Measurements from ENCODE around the gene KIF19.

Gene KIF19

GRCh38 chr17:74389084-74389753, 63.2 kb downstream of the KIF19 start:
- peaks cover 39% of the 10 kb centered on the region for H3K27me3 Mint-ChIP-seq
- no peak overlapping the region for H3K27ac Mint-ChIP-seq
- intact Hi-C loops (cut with micrococcal nuclease): no loop called here
- no peaks in the 10 kb centered on the region for H3K36me3 Mint-ChIP-seq (ENCODE audit: low read depth)
- H3K4me3 Mint-ChIP-seq: no peak overlapping the region
- peaks cover 8% of the 10 kb centered on the region for H3K9me3 Mint-ChIP-seq
- peaks cover 13% of the 10 kb centered on the region for H3K4me1 Mint-ChIP-seq (ENCODE audit: low read depth)

DNA sequence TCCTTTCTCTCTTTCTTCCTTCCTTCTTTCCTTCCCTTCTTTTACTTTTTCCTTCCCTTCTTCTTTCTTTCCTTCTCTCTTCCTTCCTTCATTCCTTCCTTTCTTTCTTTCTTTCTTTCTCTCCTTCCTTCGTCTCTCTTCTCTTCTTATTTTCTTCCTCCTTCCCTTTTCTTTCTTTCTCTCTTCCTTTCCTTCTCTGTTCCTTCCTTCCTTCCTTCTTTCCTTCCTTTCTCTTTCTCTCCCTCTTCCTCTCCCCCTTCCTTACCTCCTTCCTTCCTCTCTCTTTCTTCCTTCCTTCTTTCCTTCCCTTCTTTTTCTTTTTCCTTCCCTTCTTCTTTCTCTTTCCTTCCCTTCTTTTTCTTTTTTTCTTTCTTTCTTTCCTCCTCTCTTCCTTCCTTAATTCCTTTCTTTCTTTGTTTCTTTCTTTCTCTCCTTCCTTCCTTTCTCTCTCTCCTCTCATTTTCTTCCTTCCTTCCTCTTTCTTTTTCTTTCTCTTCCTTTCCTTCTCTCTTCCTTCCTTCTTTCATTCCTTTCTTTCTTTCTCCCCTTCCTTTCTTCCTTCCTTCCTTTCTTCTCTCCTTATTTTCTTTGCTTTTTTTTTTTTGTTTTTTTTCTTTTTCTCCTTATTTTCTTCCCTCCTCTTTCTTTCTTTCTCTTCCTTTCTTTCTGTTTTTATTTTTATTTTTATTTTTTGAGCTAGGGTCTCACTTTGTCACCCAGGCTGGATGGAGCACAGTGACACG, 64.1 kb downstream of the KIF19 start:
- Mint-ChIP-seq H3K36me3 (ENCODE audit: low read depth) (no peaks in the 10 kb centered on the region), H3K9me3 (peaks cover 8% of the 10 kb centered on the region), H3K4me3 (no peak overlapping the region), H3K4me1 (ENCODE audit: low read depth) (peaks cover 13% of the 10 kb centered on the region), H3K27ac (no peak overlapping the region), H3K27me3 (peaks cover 35% of the 10 kb centered on the region)
- intact Hi-C loops (cut with micrococcal nuclease): no loop called here

DNA sequence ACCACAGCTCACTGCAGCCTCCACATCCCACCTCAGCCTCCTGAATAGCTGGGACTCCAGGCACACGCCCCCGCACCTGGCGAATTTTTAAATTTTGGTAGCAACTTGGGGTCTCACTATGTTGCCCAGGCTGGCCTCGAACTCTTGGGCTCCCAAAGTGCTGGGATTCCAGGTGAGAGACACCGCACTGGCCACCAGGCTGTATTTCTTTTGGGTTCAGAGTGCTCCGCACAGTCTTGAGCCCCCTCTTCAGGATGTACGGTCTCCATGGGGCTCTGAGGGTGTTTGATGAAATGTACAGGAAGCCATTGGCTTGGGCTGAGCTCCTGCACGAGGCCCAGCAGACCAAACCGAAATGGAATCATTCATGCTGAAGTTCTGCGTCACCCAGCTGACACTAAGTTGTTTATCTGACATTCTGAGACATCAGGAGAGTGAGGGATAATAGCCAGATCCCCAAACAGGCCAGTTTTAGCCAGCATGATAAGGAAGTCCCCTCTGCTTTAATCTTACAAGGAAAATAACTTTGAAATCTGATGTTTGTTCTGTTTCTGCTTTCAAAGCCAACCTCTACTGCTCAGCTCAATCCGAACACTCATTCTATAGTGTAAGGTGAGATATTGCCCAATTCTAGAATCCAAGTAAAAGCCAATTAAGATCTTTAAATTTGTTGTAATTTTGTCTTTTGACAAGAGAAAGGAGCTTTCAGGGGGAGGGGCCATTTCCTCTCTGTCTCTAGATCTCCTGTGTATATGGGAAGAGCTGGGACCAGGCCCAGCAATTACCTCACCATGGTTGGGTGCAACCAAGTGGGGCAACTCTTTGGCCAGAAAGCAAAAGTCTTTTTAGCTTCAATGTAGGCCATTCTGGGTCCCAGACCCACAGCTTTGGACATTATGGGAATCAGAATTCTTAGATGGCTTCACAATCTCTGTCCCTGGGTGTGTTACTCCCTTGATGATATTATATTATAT, 64.9 kb downstream of the KIF19 start:
- no peak overlapping the region for H3K27ac Mint-ChIP-seq
- intact Hi-C loops (cut with micrococcal nuclease): no loop called here
- H3K4me1 Mint-ChIP-seq (ENCODE audit: low read depth): peaks cover 13% of the 10 kb centered on the region
- peaks cover 34% of the 10 kb centered on the region for H3K27me3 Mint-ChIP-seq
- H3K9me3 Mint-ChIP-seq: peaks cover 8% of the 10 kb centered on the region
- no peaks in the 10 kb centered on the region for H3K36me3 Mint-ChIP-seq (ENCODE audit: low read depth)
- no peak overlapping the region for H3K4me3 Mint-ChIP-seq

DNA sequence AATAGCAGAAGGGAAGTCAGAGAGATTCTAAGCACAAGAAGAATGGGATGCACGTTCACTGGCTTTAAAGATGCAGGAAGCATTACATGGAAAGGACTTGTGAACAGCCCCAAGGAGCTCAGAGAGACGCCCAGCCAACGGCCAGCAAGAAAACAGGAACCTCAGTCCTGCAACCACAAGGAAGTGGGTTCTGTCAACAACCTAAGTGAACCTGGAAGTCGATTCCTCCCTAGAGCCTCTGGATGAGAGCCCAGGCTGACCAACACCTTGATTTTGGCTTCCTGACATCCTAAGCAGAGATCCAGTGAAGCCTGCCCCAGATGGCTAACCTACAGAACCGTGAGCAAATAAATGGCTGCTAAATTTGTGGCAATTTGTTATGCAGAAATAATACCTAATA, 65.7 kb downstream of the KIF19 start:
- intact Hi-C loops (cut with micrococcal nuclease): no loop called here
- no peak overlapping the region for H3K4me3 Mint-ChIP-seq
- no peak overlapping the region for H3K27ac Mint-ChIP-seq
- H3K4me1 Mint-ChIP-seq (ENCODE audit: low read depth): peaks cover 13% of the 10 kb centered on the region
- peaks cover 8% of the 10 kb centered on the region for H3K9me3 Mint-ChIP-seq
- no peaks in the 10 kb centered on the region for H3K36me3 Mint-ChIP-seq (ENCODE audit: low read depth)
- H3K27me3 Mint-ChIP-seq: peaks cover 28% of the 10 kb centered on the region

DNA sequence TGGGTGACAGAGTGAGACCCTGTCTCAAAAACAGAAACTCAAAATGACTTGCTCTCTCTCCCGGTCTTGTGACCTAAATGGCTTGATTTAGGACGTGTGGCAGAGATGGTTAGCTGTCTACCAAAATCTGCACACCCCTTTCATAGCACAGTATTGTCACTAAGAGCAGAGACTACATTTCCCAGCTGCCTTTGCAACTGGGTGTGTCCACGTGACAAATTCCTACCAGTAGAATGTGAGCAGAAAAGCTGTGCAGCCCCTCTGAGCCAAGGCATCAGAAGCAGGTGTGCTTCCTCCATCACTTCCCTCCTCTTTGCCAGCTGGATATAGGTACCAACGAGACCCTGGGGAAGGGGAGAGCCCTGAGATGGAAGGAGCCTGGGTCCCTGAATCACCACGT, 66.8 kb downstream of the KIF19 start:
- Mint-ChIP-seq H3K27me3 (peaks cover 26% of the 10 kb centered on the region), H3K36me3 (ENCODE audit: low read depth) (no peaks in the 10 kb centered on the region), H3K4me1 (ENCODE audit: low read depth) (peaks cover 13% of the 10 kb centered on the region), H3K9me3 (peaks cover 8% of the 10 kb centered on the region), H3K27ac (no peak overlapping the region), H3K4me3 (no peak overlapping the region)
- intact Hi-C loops (cut with micrococcal nuclease): no loop called here

- H3K27me3 Mint-ChIP-seq: peaks cover 24% of the 10 kb centered on the region
- no peak overlapping the region for H3K27ac Mint-ChIP-seq
- H3K36me3 Mint-ChIP-seq (ENCODE audit: low read depth): no peaks in the 10 kb centered on the region
- intact Hi-C loops (cut with micrococcal nuclease): no loop called here
- H3K4me3 Mint-ChIP-seq: no peak overlapping the region
- peaks cover 13% of the 10 kb centered on the region for H3K4me1 Mint-ChIP-seq (ENCODE audit: low read depth)
- H3K9me3 Mint-ChIP-seq: peaks cover 8% of the 10 kb centered on the region
Measured at GRCh38 chr17:74393346-74393942, 67.4 kb downstream of the KIF19 start.

DNA sequence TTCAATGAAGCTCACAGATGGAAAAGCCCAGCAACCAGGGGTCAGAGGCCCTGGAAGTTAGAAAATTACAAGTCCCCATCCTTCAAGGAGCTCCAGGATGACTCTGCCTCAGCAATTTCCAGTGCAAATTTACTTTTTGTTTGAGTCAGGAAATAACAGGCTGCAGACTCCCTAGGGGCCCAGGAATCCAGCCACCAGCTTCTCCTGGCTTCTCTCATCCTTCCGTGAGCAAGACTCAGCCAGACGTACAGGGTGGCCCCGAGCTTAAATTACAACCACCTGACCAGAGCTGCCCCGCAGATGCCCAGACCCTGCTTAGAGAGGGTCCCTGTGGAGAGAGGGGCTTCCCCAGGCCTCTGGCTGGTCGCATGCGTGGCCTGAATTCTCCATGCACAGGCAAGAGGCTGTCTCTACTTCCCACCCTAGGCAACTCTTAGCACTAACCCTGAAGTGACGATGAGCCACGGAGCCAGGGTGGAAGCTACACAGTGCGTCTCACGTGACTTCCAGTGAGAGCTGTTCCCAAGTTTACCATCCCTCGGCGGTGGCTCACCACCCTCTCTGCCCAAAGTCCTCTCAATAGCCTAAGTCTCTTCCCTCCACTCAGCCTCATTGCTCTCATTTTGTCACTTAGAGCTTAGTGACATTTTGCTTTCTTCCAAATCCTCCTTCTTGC, 68.4 kb downstream of the KIF19 start:
- intact Hi-C loops (cut with micrococcal nuclease): no loop called here
- Mint-ChIP-seq H3K27me3 (peaks cover 16% of the 10 kb centered on the region), H3K9me3 (peaks cover 10% of the 10 kb centered on the region), H3K27ac (no peak overlapping the region), H3K4me3 (no peak overlapping the region), H3K4me1 (ENCODE audit: low read depth) (peaks cover 13% of the 10 kb centered on the region), H3K36me3 (ENCODE audit: low read depth) (no peaks in the 10 kb centered on the region)

DNA sequence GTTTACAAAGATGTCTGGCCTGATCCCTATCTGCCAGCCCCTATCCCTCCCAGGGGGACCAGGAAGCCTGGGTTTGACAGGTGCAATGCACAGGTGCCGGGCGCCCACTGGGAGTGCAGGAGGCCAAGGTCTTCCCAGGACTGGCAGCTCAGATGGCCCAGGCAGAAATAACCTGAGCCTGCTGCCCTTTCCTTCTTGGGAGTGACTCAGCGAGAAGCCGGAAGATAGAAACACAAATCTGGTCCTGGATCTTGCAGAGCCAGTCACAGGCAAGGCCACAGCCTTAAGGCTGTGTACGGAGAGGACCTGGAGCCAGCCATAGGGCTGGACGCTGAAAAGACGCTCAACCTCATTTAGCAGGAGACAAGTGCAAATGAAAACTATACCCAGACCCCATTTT, 69.0 kb downstream of the KIF19 start:
- peaks cover 16% of the 10 kb centered on the region for H3K9me3 Mint-ChIP-seq

GRCh38 chr17:74396567-74396966, 70.5 kb downstream of the KIF19 start:
- Mint-ChIP-seq H3K9me3 (peaks cover 18% of the 10 kb centered on the region), H3K4me3 (no peak overlapping the region), H3K4me1 (ENCODE audit: low read depth) (peaks cover 5% of the 10 kb centered on the region), H3K27ac (no peak overlapping the region), H3K27me3 (peaks cover 15% of the 10 kb centered on the region), H3K36me3 (ENCODE audit: low read depth) (no peaks in the 10 kb centered on the region)
- intact Hi-C loops (cut with micrococcal nuclease): no loop called here

More for the DNA sequence above, 69.0 kb downstream of the KIF19 start:
- Mint-ChIP-seq H3K27ac (no peak overlapping the region), H3K36me3 (ENCODE audit: low read depth) (no peaks in the 10 kb centered on the region), H3K4me3 (no peak overlapping the region), H3K27me3 (peaks cover 15% of the 10 kb centered on the region), H3K4me1 (ENCODE audit: low read depth) (peaks cover 12% of the 10 kb centered on the region)
- intact Hi-C loops (cut with micrococcal nuclease): no loop called here

- Mint-ChIP-seq H3K27me3 (peaks cover 36% of the 10 kb centered on the region), H3K36me3 (ENCODE audit: low read depth) (no peaks in the 10 kb centered on the region), H3K27ac (no peak overlapping the region)
Measured at GRCh38 chr17:74402048-74402447, 76.0 kb downstream of the KIF19 start.

GRCh38 chr17:74403512-74404137, 77.6 kb downstream of the KIF19 start:
- no peak overlapping the region for H3K27ac Mint-ChIP-seq
- intact Hi-C loops (cut with micrococcal nuclease): no loop called here
- no peak overlapping the region for H3K4me3 Mint-ChIP-seq
- H3K9me3 Mint-ChIP-seq: peaks cover 11% of the 10 kb centered on the region
- peaks cover 5% of the 10 kb centered on the region for H3K4me1 Mint-ChIP-seq (ENCODE audit: low read depth)
- H3K27me3 Mint-ChIP-seq: peaks cover 40% of the 10 kb centered on the region
- H3K36me3 Mint-ChIP-seq (ENCODE audit: low read depth): no peaks in the 10 kb centered on the region

More at GRCh38 chr17:74402048-74402447, 76.0 kb downstream of the KIF19 start:
- Mint-ChIP-seq H3K4me1 (ENCODE audit: low read depth) (no peaks in the 10 kb centered on the region), H3K4me3 (no peak overlapping the region), H3K9me3 (peaks cover 11% of the 10 kb centered on the region)
- intact Hi-C loops (cut with micrococcal nuclease): no loop called here

GRCh38 chr17:74404218-74404617, 78.2 kb downstream of the KIF19 start:
- intact Hi-C loops (cut with micrococcal nuclease): no loop called here
- no peak overlapping the region for H3K4me3 Mint-ChIP-seq
- H3K4me1 Mint-ChIP-seq (ENCODE audit: low read depth): peaks cover 5% of the 10 kb centered on the region
- H3K9me3 Mint-ChIP-seq: peaks cover 11% of the 10 kb centered on the region
- no peak overlapping the region for H3K27ac Mint-ChIP-seq
- no peaks in the 10 kb centered on the region for H3K36me3 Mint-ChIP-seq (ENCODE audit: low read depth)
- H3K27me3 Mint-ChIP-seq: peaks cover 40% of the 10 kb centered on the region

GRCh38 chr17:74404789-74405188, 78.8 kb downstream of the KIF19 start:
- Mint-ChIP-seq H3K36me3 (ENCODE audit: low read depth) (no peaks in the 10 kb centered on the region), H3K27ac (no peak overlapping the region), H3K4me1 (ENCODE audit: low read depth) (peaks cover 5% of the 10 kb centered on the region), H3K4me3 (no peak overlapping the region), H3K27me3 (peaks cover 36% of the 10 kb centered on the region), H3K9me3 (peaks cover 5% of the 10 kb centered on the region)
- intact Hi-C loops (cut with micrococcal nuclease): no loop called here

Data from dendritic cell treated with granulocyte-macrophage colony-stimulating factor and Interleukin-4, amounts not matched to agents 40 ng/mL and 50 ng/mL, for 4 days (primary cell).